Keratinocyte (primary cell): Measurements from ENCODE around the gene CCDC127. TPM values are rescaled to one million over a fixed set of nuclear protein-coding genes. Genes with fewer than 3 reads are reported as not detected.

Source experiments
- DNase-seq: peaks from one replicate; pipeline ENCODE4 v3.0.0-alpha.2; 2011; ENCODE audit warnings: low read depth, missing footprints, low spot score
- FAIRE-seq: peaks from 2 replicates; lab custom pipeline; 2011; peaks lifted over from hg19 to GRCh38; lab: Jason Lieb, UNC
- H2AFZ ChIP-seq: 2 replicates; pipeline ENCODE4 v1.6.0; 2012; ENCODE audit warnings: low read length, control low read depth, inconsistent platforms; ENCODE audit not compliant: control insufficient read depth
- H3K27ac ChIP-seq: 2 replicates; pipeline ENCODE4 v1.5.1; 2011; ENCODE audit warnings: low read length; ENCODE audit not compliant: control insufficient read depth, insufficient read depth
- H3K27me3 ChIP-seq: 3 replicates; pipeline ENCODE4 v1.6.0; 2011; ENCODE audit warnings: low read length; ENCODE audit not compliant: control insufficient read depth, insufficient read depth; ENCODE audit errors: extremely low read depth
- H3K36me3 ChIP-seq, 2 experiments: 2 replicates in 1 of 2; 3 replicates in 1 of 2; pipeline ENCODE4 v1.5.1; 2011; ENCODE audit warnings: low read length in 2 of 2, mild to moderate bottlenecking in 1 of 2; ENCODE audit not compliant: control insufficient read depth in 2 of 2, insufficient read depth in 2 of 2; ENCODE audit errors: extremely low read depth in 1 of 2
- H3K4me1 ChIP-seq: 3 replicates; pipeline ENCODE4 v1.5.1; 2011; ENCODE audit warnings: low read length; ENCODE audit not compliant: control insufficient read depth, insufficient read depth; ENCODE audit errors: extremely low read depth
- H3K4me2 ChIP-seq: 3 replicates; pipeline ENCODE4 v1.6.0; 2011; ENCODE audit warnings: low read depth, low read length; ENCODE audit not compliant: control insufficient read depth, insufficient read depth; ENCODE audit errors: extremely low read depth
- H3K4me3 ChIP-seq, 3 experiments: fragments of 200-600 bp in 1 of 3; sonication (generic) in 1 of 3; 2 replicates in 2 of 3; 3 replicates in 1 of 3; pipeline ENCODE4 v1.5.1; 2011 to 2016; ENCODE audit warnings: low read length in 3 of 3, mild to moderate bottlenecking in 3 of 3, control low read depth in 2 of 3, inconsistent platforms in 1 of 3, low read depth in 1 of 3, mixed read lengths in 1 of 3, mixed run types in 1 of 3, moderate library complexity in 1 of 3; ENCODE audit not compliant: control insufficient read depth in 2 of 3, insufficient read depth in 2 of 3; ENCODE audit errors: extremely low read depth in 1 of 3
- H3K79me2 ChIP-seq: 2 replicates; pipeline ENCODE4 v1.6.0; 2012; ENCODE audit warnings: low read length; ENCODE audit not compliant: control insufficient read depth, insufficient read depth
- H3K9ac ChIP-seq: 3 replicates; pipeline ENCODE4 v1.6.0; 2011; ENCODE audit warnings: low read length; ENCODE audit not compliant: control insufficient read depth, insufficient read depth; ENCODE audit errors: extremely low read depth
- H3K9me1 ChIP-seq: 3 replicates; pipeline ENCODE4 v1.6.0; 2011; ENCODE audit warnings: low read length; ENCODE audit not compliant: control insufficient read depth, insufficient read depth; ENCODE audit errors: extremely low read depth
- H3K9me3 ChIP-seq: 2 replicates; pipeline ENCODE4 v1.5.1; 2012; ENCODE audit warnings: low read depth, low read length; ENCODE audit not compliant: control insufficient read depth
- H4K20me1 ChIP-seq: 3 replicates; pipeline ENCODE4 v1.6.0; 2011; ENCODE audit warnings: low read length; ENCODE audit not compliant: control insufficient read depth, insufficient read depth; ENCODE audit errors: extremely low read depth
- CTCF ChIP-seq, 3 experiments: IDR thresholded peaks in 1 of 3; conservative IDR thresholded peaks in 1 of 3; optimal IDR thresholded peaks in 1 of 3; 2 replicates in 2 of 3; 3 replicates in 1 of 3; pipeline versions ENCODE3 to v1.5.1; 2011; ENCODE audit warnings: low read length in 3 of 3, mild to moderate bottlenecking in 3 of 3, moderate library complexity in 2 of 3, control low read depth in 1 of 3, inconsistent platforms in 1 of 3; ENCODE audit not compliant: insufficient read depth in 2 of 3; ENCODE audit errors: extremely low read depth in 1 of 3
- EZH2 ChIP-seq: IDR thresholded peaks from one replicate; pipeline ENCODE4 v1.6.1; 2012; ENCODE audit warnings: inconsistent platforms, mild to moderate bottlenecking, low read length, moderate library complexity
- dilution Hi-C: fragments of 300-500 bp; cut with MboI; formaldehyde crosslinking; loops from one replicate; pipeline ENCODE4 v1.7.0; 2020; ENCODE audit warnings: low sequenced_read_pairs; ENCODE audit not compliant: extremely low pct_ligation_motif_present
- polyA plus RNA-seq, 5 experiments: library from polyadenylated mRNA; depleted of rRNA in 3 of 5; stranded (reverse) in 3 of 5; stranded (forward) in 1 of 5; unstranded in 1 of 5; fragments of >200 nt; gene quantifications; 1 replicate in 1 of 5; 2 replicates in 3 of 5; 3 replicates in 1 of 5; pipeline versions ENCODE4 v1.2.1 to v1.2.3, GENCODE V29; 2011 to 2012; ENCODE audit warnings: missing spikeins in 2 of 5, low read depth in 1 of 5, low replicate concordance in 1 of 5

The CCDC127 gene
- polyA plus RNA-seq, 1 donor (not counting 4 experiments of a cell fraction or from before 2014, with no cell fraction given): 4.9 TPM

- Histone ChIP-seq H3K27me3 (peaks cover 16% of the 10 kb centered on the region), H3K27ac (no peak overlapping the region), H3K4me1 (no peaks in the 10 kb centered on the region), H3K9ac (no peak overlapping the region), H3K9me1 (no peaks in the 10 kb centered on the region), H3K4me2 (no peak overlapping the region), H4K20me1 (no peaks in the 10 kb centered on the region), H2AFZ (no peak overlapping the region), H3K9me3 (no peaks in the 10 kb centered on the region), H3K36me3 (no peaks in the 10 kb centered on the region), H3K79me2 (no peaks in the 10 kb centered on the region), H3K4me3 (no peak overlapping the region)
- DNase-seq (no peak), FAIRE-seq (no peak)
- dilution Hi-C loops: no loop called here
- TF ChIP-seq EZH2 (no peak), CTCF (optimal IDR thresholded peaks at IDR 0.05 in 1 of 3, IDR thresholded peaks at IDR 0.05 in 1 of 3, conservative IDR thresholded peaks at IDR 0.05 in 1 of 3; ENCODE audit: extremely low read depth in 1 of 3, insufficient read depth in 2 of 3, low read length in 3 of 3) (no peak)
These were observed 37.6 kb downstream of the CCDC127 start for GRCh38 chr5:180286-180918.

- no peaks in the 10 kb centered on the region for H3K9me1 ChIP-seq
- H3K9me3 ChIP-seq: no peaks in the 10 kb centered on the region
- no peak overlapping the region for H3K4me2 ChIP-seq
- peaks cover 16% of the 10 kb centered on the region for H3K27me3 ChIP-seq
- no peak for FAIRE-seq
- H3K9ac ChIP-seq: no peak overlapping the region
- H3K4me1 ChIP-seq: no peaks in the 10 kb centered on the region
- no peaks in the 10 kb centered on the region for H3K36me3 ChIP-seq
- no peaks in the 10 kb centered on the region for H3K79me2 ChIP-seq
- no peak overlapping the region for H3K27ac ChIP-seq
- H2AFZ ChIP-seq: no peak overlapping the region
- no peaks in the 10 kb centered on the region for H4K20me1 ChIP-seq
- dilution Hi-C loops: no loop called here
- TF ChIP-seq EZH2 (no peak), CTCF (optimal IDR thresholded peaks at IDR 0.05 in 1 of 3, IDR thresholded peaks at IDR 0.05 in 1 of 3, conservative IDR thresholded peaks at IDR 0.05 in 1 of 3; ENCODE audit: extremely low read depth in 1 of 3, insufficient read depth in 2 of 3, low read length in 3 of 3) (no peak)
- no peak for DNase-seq
- no peak overlapping the region for H3K4me3 ChIP-seq
These were observed 38.6 kb downstream of the CCDC127 start for GRCh38 chr5:179401-179800.
